ENCODE measurements around the gene MCL1.

- TF ChIP-seq POLR2A (IDR thresholded peaks at IDR 0.05) (no peak), CTCF (IDR thresholded peaks at IDR 0.05) (no peak), POLR2AphosphoS5 (IDR thresholded peaks at IDR 0.05) (no peak)
Observed at GRCh38 chr1:150545486-150546032, 33.9 kb downstream of the MCL1 start.

All from sigmoid colon (tissue), 4 donors.